ENCODE results near the gene ZNF350. TPM values are rescaled to one million over a fixed set of nuclear protein-coding genes. Genes with fewer than 3 reads are reported as not detected.
"Not testable (repeated sequence)": the region's sequence is repeated elsewhere in the genome, so short reads cannot be mapped to it uniquely, and the experiment has no call there.

The ZNF350 gene
- total RNA-seq, 2 experiments from 2014 or later: 37.6 to 39.2 TPM

GRCh38 chr19:51971624-51972023 is 15.0 kb downstream of the ZNF350 start:
- H3K9me3 ChIP-seq (ENCODE audit: control insufficient read depth in 1 of 2, insufficient read depth in 1 of 2, low read length in 2 of 2): peaks cover 62 to 99% of the 10 kb centered on the region in 2 experiments
- Mint-ChIP-seq H3K36me3 (ENCODE audit: low read depth) (peaks cover 97% of the 10 kb centered on the region), H3K4me3 (no peak overlapping the region), H3K27me3 (no peaks in the 10 kb centered on the region), H3K27ac (no peak overlapping the region), H3K4me1 (ENCODE audit: low read depth) (no peaks in the 10 kb centered on the region), H3K9me3 (peaks cover 14% of the 10 kb centered on the region)
- DNase-seq (peak in 5 of 14 experiments; percentile 8 to 39 (median 16)), ATAC-seq (ENCODE audit: poor library complexity) (no peak)
- H3K36me3 ChIP-seq (ENCODE audit: insufficient read depth, low read length): peaks cover 83% of the 10 kb centered on the region
- no peak overlapping the region for H3K4me3 ChIP-seq (ENCODE audit: low read length)
- H3K4me1 ChIP-seq (ENCODE audit: insufficient read depth, low read length): no peaks in the 10 kb centered on the region
- intact Hi-C loops (cut with DNase I, micrococcal nuclease): no loop called here
- H3K27me3 ChIP-seq (ENCODE audit: control insufficient read depth in 1 of 2, insufficient read depth in 2 of 2, low read length in 2 of 2): no peaks in the 10 kb centered on the region
- CTCF ChIA-PET: no interaction called here
- TF ChIP-seq CTCF (IDR thresholded peaks at IDR 0.05): no peak
- H3K27ac ChIP-seq (ENCODE audit: low read depth in 1 of 2, low read length in 2 of 2): no peak overlapping the region
- POLR2A ChIA-PET: no interaction called here

- H3K4me3 ChIP-seq (ENCODE audit: low read length): no peak overlapping the region
- peaks cover 14% of the 10 kb centered on the region for H3K9me3 Mint-ChIP-seq
- no peak overlapping the region for H3K27ac Mint-ChIP-seq
These were observed 15.9 kb downstream of the ZNF350 start for GRCh38 chr19:51970718-51971117.

GRCh38 chr19:51965583-51965982 is 21.1 kb downstream of the ZNF350 start:
- intact Hi-C loops (cut with DNase I, micrococcal nuclease): no loop called here
- no peak overlapping the region for H3K27ac Mint-ChIP-seq
- no peaks in the 10 kb centered on the region for H3K4me1 Mint-ChIP-seq (ENCODE audit: low read depth)
- TF ChIP-seq CTCF (IDR thresholded peaks at IDR 0.05): no peak
- no peaks in the 10 kb centered on the region for H3K4me1 ChIP-seq (ENCODE audit: insufficient read depth, low read length)
- POLR2A ChIA-PET: no interaction called here
- no peaks in the 10 kb centered on the region for H3K27me3 ChIP-seq (ENCODE audit: control insufficient read depth in 1 of 2, insufficient read depth in 2 of 2, low read length in 2 of 2)
- DNase-seq: no peak
- no peak overlapping the region for H3K27ac ChIP-seq (ENCODE audit: low read depth in 1 of 2, low read length in 2 of 2)
- CTCF ChIA-PET: no interaction called here
- H3K36me3 ChIP-seq (ENCODE audit: insufficient read depth, low read length): peaks cover 57% of the 10 kb centered on the region
- peaks cover 95% of the 10 kb centered on the region for H3K36me3 Mint-ChIP-seq (ENCODE audit: low read depth)
- H3K4me3 ChIP-seq (ENCODE audit: low read length): no peak overlapping the region
- H3K27me3 Mint-ChIP-seq: no peaks in the 10 kb centered on the region
- H3K9me3 ChIP-seq (ENCODE audit: control insufficient read depth in 1 of 2, insufficient read depth in 1 of 2, low read length in 2 of 2): peaks cover 46 to 99% of the 10 kb centered on the region in 2 experiments
- H3K4me3 Mint-ChIP-seq: no peak overlapping the region
- ATAC-seq (ENCODE audit: poor library complexity): no peak
- peaks cover 33% of the 10 kb centered on the region for H3K9me3 Mint-ChIP-seq

More at GRCh38 chr19:51970718-51971117, 15.9 kb downstream of the ZNF350 start:
- ATAC-seq (ENCODE audit: poor library complexity): no peak
- H3K4me1 Mint-ChIP-seq (ENCODE audit: low read depth): no peaks in the 10 kb centered on the region
- Histone ChIP-seq H3K27ac (ENCODE audit: low read depth in 1 of 2, low read length in 2 of 2) (no peak overlapping the region), H3K4me1 (ENCODE audit: insufficient read depth, low read length) (no peaks in the 10 kb centered on the region), H3K36me3 (ENCODE audit: insufficient read depth, low read length) (peaks cover 92% of the 10 kb centered on the region), H3K27me3 (ENCODE audit: control insufficient read depth in 1 of 2, insufficient read depth in 2 of 2, low read length in 2 of 2) (no peaks in the 10 kb centered on the region), H3K9me3 (ENCODE audit: control insufficient read depth in 1 of 2, insufficient read depth in 1 of 2, low read length in 2 of 2) (peaks cover 61 to 99% of the 10 kb centered on the region in 2 experiments)
- H3K36me3 Mint-ChIP-seq (ENCODE audit: low read depth): peaks cover 97% of the 10 kb centered on the region
- CTCF ChIA-PET: no interaction called here
- no peak for DNase-seq
- POLR2A ChIA-PET: interaction anchor here (0.6 kb wide), 1 partner anchor 11 kb away, joined by 3 read pairs; no protein-coding TSS in a partner anchor
- intact Hi-C loops (cut with DNase I, micrococcal nuclease): no loop called here
- no peaks in the 10 kb centered on the region for H3K27me3 Mint-ChIP-seq
- TF ChIP-seq CTCF (IDR thresholded peaks at IDR 0.05): no peak
- no peak overlapping the region for H3K4me3 Mint-ChIP-seq

GRCh38 chr19:51960621-51961233 is 25.9 kb downstream of the ZNF350 start:
- H3K4me1 ChIP-seq (ENCODE audit: insufficient read depth, low read length); intact Hi-C loops (cut with DNase I, micrococcal nuclease); POLR2A ChIA-PET; DNase-seq; H3K4me3 Mint-ChIP-seq; H3K4me1 Mint-ChIP-seq (ENCODE audit: low read depth); CTCF ChIA-PET; H3K27me3 Mint-ChIP-seq; ATAC-seq (ENCODE audit: poor library complexity); H3K27ac Mint-ChIP-seq; H3K4me3 ChIP-seq (ENCODE audit: low read length); H3K27me3 ChIP-seq (ENCODE audit: control insufficient read depth in 1 of 2, insufficient read depth in 2 of 2, low read length in 2 of 2); H3K27ac ChIP-seq (ENCODE audit: low read depth in 1 of 2, low read length in 2 of 2): not testable (repeated sequence)
- peaks cover 43% of the 10 kb centered on the region for H3K9me3 Mint-ChIP-seq
- Histone ChIP-seq H3K36me3 (ENCODE audit: insufficient read depth, low read length) (peaks cover 10% of the 10 kb centered on the region), H3K9me3 (ENCODE audit: control insufficient read depth in 1 of 2, insufficient read depth in 1 of 2, low read length in 2 of 2) (peaks cover 41 to 97% of the 10 kb centered on the region in 2 experiments)
- H3K36me3 Mint-ChIP-seq (ENCODE audit: low read depth): peaks cover 88% of the 10 kb centered on the region

All from CD4-positive, alpha-beta T cell (primary cell).